NOMO-1 (cell line): ENCODE results near the gene ELOVL6.
"Not testable (repeated sequence)": the region's sequence is repeated elsewhere in the genome, so short reads cannot be mapped to it uniquely, and the experiment has no call there.

Source experiments
- DNase-seq, 2 experiments: peaks; one replicate each; lab custom pipeline; 2025; ENCODE audit not compliant: unreplicated experiment in 2 of 2; lab: John Stamatoyannopoulos, UW

The ELOVL6 gene, protein sequence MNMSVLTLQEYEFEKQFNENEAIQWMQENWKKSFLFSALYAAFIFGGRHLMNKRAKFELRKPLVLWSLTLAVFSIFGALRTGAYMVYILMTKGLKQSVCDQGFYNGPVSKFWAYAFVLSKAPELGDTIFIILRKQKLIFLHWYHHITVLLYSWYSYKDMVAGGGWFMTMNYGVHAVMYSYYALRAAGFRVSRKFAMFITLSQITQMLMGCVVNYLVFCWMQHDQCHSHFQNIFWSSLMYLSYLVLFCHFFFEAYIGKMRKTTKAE

DNA sequence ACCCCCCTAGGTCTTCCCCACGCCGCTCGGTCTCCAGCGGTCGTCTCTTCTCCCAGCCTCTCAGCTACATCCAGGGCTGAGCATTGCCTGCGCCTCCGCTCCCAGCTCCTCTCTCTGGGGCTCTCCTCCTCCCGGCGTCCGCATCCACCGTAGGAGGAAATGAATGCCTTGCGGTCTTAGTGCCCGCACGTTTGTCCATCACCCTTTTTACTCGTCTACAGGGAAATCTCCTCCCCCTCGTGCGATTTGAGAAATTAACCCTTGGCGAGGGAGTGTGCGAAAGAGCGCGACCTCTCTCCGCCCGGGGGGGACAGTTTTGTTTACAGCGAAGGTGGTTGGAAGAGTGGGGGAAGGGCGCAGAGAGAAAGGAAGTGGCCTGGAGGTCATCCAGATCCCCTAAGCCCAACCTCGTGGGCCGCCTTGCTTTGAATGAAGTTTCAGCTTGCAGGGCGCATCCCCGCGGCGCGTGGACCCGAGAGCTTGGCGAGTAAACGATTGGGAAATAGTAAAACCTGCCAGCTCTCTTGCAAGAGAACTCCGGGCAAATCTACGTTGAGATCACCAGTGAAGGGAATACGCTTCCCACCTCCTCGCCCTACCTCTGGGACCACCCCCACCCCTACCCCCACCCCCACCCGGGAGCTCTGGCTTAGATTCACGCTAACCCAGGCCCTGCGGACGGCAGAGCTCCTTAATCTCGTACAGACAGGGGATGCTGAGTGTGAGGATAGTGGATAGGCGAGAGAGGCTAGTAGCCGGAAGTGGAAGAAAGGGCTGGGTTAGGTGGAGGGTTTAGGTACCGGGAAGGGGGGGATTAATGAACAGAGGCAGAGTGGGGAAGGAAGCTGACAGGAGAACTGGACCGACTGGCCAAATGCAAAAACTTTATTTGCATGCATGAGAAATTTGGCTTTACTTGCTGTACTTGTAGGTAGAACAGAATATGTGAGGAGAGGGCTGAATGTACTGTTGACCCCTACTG lies at the start of gene ELOVL6:
ELOVL6 (minus strand) TSS at position 181 of the 982 bp plus-strand sequence. CDS start 280 bp downstream, outside the sequence.
- DNase-seq, result peak; percentile 41 to 57

DNA sequence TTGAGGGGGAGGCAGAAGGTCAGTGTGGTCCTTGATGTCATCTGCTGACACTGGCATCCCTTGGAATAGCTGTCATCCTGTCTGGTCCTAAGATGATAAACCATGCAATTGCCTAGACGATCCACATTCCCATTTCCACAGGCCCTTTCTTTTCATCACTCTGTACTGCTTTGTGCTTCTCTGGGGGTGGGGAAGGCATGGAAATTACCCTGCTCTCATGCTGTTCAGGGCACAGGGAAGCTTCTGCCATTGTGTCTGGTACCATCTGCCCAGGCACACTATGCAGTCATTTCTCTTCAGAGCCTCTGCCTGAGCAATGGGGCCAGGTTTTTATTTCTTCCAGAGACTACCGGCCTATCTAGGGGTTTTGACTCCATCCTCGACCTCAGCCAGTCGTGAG lies 49.7 kb upstream of the ELOVL6 start:
- no peak for DNase-seq

DNA sequence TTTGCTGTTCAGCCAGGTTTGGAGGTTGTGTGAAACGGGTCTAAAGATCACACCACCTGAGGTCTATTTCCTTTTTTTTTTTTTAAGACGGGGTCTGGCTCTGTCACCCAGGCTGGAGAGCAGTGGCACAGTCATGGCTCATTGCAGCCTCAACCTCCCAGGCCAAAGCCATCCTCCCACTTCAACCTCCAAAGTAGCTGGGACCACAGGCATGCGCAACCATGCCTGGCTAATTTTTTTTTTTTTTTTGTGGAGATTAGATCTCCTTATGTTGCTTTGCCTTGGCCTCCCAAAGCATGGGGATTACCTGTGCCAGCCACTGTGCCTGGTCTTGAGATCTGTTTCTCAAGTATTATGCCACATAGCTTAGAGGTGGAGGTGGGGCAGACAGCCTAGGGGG lies 49.2 kb upstream of the ELOVL6 start:
- DNase-seq, result no peak

DNA sequence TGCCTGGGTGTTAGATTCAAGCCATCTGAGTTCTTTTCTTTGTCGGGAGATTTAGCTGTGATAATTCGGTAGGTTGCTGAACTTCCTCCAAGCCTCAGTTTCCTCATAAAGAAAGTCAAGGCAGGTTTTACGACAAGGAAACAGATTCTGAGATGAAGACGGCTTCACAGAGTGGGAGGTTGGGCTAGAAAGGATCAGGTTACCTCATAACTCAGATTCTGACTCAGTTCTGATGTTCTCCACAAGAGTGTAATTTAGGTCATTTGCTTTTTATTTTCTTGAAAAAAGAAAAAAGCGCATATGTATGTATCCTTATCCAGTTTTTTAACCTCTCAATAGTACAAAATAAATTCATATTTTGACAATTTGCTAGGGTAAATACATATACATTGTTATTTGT lies 47.2 kb upstream of the ELOVL6 start:
- DNase-seq, result no peak

DNA sequence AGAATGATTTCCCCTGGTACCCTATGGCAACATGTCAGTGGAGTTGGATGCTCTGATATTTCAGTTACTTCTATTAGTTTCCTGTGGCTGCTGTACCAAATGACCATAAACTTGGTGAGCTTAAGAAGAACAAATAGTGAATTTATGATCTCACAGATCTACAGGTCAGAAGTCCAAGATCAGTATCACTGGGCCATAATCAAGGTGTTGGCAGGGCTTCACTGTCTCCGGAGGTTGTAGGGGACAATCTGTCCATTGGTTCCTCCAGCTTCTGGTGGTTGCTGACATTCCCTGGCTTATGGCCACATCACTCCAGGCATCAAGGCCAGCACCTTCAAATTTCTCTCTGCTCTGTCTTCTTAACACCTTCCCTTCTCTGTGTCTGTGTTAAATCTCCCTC lies 37.9 kb upstream of the ELOVL6 start:
- DNase-seq, result no peak

DNA sequence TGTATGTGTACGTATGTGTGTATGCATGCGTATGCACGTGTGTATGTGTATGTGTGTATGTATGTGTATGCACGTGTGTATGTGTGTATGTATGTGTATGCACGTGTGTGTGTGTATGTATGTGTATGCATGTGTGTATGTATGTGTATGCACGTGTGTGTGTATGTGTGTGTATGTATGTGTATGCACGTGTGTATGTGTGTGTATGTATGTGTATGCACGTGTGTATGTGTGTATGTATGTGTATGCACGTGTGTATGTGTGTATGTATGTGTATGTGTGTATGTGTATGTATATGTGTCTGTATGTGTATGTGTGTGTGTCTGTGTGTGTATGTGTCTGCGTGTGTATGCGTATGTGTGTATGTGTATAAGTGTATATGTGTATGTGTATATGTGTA lies 35.2 kb upstream of the ELOVL6 start:
- not testable (repeated sequence) for DNase-seq

DNA sequence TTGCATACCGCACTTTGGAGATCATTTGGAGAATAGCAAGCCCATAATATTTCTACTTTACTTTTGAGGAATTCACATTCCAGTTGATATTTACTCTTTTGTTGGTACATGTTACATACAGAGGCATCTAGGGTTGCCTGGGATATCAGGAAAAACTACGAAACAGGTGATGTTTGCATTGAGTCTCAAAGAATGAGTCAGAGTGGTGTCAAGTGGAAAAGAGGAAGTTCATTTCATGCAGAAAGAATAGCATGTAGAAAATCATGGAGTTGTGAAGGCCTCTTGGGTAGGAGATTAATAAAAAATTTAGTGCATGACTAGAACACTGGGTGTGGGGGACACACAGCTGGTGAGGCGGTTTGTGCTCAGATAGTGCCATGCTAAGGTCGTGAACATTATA lies 33.5 kb upstream of the ELOVL6 start:
- peak in 1 of 2 experiments; percentile 39 for DNase-seq

DNA sequence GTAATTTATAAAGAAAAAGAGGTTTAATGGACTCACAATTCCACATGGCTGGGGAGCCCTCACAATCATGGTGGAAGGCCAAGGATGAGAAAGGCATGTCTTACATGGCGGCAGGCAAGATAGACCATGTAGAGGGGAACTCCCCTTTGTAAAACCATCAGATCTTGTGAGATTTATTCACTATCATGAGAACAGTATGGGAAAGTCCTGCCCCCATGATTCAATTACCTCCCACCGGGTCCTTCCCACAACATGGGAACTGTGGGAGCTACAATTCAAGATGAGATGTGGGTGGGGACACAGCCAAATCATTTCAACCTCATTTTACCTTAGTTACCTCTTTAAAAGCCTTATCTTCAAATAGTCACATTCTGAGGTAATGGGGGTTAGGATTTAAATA lies 30.9 kb upstream of the ELOVL6 start:
- DNase-seq, result no peak

DNA sequence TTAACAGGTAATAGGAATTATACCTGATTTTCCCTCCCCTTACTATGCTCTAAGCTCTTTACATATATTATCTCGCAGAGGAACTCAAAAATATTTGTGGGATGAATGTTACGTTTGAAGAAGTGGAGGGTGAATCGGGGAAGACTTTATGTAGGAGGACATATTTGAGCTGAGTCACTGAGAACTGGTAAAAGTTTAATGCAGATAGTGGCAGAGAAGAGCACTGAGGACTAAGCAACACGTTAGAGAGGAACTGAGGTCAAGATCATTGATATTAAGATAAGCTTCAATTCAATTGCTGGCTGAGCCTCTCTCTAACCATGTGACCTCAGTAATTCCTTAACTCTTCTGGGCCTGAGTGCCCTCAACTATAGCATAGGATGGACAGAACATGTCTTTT lies 26.4 kb upstream of the ELOVL6 start:
- DNase-seq, result no peak

DNA sequence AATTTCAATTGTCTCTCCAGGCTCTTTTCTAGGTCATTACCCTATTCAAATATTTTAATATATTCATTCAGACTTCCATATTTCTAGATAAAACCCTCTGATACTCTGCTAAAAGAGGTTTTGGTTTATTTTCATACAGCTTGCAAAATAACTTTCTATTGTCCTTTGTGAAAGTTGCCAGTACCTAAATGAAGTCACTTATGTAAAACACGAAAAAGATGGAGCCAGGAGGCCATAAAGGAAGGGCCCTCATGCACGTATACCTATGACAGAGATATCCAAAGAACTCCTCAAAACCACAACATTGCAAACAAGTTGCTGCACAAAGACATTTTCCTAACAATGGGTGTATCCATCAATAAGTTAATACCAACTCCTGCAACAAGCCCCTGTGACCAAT lies 25.7 kb upstream of the ELOVL6 start:
- no peak for DNase-seq

DNA sequence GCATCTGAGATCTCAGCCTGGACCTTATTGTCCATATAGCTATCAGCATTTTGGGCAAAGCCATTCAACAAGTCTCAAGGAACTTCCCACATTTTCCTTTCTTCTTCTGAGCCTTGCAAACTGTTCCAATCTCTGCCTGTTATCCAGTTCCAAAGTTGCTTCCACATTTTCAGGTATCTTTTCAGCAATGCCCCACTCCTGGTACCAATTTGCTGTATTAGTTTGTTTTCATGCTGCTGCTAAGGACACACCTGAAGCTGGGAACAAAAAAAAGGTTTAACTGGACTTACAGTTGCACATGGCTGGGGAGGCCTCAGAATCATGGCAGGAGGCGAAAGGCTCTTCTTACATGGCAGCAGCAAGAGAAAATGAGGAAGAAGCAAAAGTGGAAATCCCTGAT lies 20.5 kb upstream of the ELOVL6 start:
- not testable (repeated sequence) for DNase-seq

DNA sequence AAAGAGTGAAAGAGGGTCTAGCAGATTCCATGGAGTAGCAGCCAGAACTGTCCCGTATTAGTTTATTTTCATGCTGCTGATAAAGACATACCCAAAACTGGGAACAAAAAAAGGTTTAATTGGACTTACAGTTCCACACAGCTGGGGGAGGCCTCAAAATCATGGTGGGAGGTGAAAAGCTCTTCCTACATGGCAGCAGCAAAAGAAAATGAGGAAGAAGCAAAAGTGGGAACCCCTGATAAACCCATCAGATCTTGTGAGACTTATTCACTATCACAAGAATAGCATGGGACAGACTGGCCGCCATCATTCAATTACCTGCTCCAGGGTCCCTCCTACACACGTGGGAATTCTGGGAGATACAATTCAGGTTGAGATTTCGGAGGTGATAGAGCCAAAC lies 18.8 kb upstream of the ELOVL6 start:
- not testable (repeated sequence) for DNase-seq

DNA sequence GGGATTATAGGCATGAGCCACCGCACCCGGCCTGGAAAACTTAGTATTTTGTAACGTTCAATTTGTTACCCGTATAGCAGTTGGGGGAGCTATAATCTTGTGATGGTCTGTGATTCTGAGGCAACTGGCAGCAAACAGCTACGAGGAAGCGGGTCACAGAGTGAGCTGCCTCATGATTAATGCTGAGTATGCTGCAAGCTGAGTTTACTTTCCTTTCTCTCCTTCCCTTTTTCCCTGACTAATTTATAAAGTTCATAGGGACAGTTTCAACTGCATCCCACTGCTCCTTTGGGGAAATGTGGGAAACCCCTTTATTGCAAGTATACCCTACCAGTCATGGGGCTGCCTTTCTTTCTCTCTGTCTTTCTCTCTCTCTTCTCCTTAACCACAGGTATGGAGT lies 17.7 kb upstream of the ELOVL6 start:
- no peak for DNase-seq

DNA sequence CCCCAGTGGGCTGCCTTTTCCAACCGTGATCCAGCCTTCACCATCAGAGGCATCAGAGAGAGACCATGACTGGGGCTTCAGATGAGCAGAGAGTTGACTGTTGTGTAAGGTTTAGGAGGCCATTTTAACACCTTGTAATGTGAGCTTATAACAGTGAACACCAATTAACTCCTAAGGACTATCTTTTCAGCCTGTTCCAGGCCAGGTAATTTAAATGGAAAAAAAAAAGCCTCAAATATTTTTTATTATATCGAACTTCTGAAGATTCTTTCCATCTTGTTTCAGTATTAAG lies 13.3 kb upstream of the ELOVL6 start:
- no peak for DNase-seq

DNA sequence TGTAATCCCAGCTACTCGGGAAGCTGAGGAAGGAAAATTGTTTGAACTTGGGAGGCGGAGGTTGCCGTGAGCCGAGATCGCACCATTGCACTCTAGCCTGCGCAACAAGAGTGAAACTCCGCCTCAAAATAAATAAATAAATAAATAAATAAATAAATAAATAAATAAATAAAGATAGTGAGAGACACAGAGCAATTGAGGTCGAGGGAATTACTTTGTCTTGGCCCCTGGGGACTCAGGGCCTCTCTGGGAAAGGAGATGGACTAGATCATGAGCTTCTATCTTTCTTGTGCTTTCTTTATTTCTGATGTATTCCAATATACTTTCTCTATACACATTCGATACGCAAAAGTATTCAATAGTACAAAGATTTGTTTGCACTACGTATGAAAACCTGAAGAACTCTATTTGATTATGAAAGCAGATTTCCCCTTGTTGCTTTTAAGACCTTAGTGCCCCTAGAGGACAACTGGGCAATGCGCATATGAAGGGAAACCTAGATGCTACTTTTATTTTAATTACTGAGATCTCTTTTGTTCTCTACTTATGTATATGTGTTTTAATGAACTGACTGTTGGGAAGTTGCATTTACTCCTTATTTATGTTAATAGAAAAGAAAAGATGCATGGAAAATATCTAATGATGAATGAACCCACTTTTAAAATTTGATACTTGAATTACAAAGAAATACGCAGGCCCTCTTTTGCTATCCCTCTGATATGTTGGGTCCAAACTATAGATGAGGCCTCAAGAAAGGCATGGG lies 12.8 kb upstream of the ELOVL6 start:
- peak; percentile 12 to 32 for DNase-seq

DNA sequence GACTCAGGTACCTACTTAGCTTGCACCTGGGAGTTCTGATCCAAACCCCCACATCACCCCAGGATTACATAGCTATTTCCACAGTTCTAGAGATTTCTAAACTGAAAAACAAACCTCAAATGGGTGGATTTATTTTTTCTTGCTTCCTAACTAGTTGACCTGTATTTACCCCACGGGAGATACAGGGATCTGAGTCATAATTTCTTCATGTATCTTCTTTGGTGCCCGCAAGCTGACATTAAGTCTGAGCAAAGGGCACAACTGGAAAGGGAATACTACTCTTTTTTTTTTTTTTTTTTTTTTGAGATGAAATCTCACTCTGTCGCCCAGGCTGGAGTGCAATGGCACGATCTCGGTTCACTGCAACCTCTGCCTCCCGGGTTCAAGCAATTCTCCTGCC lies 10.0 kb upstream of the ELOVL6 start:
- no peak for DNase-seq

DNA sequence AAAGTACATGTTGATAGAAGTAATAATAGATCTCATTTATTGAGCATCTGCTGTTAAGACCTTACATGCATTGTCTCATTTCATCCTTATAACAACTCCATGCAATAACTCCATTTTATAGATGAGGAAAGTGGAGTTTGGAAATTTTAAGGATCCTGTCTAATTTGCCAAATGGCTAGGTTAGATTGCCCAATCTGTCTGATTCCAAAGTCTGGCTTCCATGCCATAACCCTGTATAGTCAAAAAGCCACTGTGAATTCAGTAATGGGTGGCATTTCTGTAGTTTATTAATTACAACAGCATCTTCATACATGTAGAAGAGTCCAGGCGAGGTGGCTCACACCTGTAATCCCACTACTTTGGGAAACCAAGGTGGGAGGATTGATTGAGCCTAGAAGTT lies 8.8 kb upstream of the ELOVL6 start:
- DNase-seq, result no peak

DNA sequence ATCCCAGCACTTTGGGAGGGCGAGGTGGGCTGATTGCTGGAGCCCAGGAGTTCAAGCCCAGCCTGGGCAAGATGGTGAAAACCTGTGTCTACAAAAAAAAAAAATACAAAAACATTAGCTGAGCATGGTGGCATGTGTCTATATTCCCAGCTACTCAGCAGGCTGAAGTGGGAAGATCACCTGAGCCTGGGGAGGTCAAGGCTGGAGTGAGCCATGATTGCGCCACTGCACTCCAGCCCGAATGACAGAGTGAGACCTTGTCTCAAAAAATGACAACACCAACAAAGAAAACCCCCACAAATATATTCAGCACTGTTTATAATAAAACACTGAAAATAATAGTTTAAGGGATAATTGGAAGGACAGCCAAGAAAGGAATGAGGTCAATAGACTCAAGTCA lies 3.6 kb upstream of the ELOVL6 start:
- DNase-seq, result no peak

DNA sequence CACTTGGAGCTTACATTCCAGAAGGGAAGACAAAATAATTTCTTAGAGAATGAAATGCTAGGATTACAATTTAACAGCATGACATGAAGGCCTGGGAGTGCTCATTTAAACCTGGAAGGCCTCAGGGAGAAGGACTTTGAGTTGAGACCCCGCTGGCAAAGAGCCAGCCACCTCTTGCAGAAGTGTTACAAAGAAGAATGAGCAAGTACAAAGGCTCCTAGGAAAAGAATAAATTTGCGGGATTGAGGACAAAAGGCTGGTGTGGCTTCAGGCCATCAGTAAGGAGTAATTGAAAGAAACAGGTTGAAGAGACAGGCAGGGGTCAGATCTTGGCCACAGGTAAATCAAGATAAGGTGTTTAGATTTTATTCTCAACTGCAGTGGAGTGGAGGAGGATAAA lies 3.1 kb upstream of the ELOVL6 start:
- DNase-seq, result no peak

DNA sequence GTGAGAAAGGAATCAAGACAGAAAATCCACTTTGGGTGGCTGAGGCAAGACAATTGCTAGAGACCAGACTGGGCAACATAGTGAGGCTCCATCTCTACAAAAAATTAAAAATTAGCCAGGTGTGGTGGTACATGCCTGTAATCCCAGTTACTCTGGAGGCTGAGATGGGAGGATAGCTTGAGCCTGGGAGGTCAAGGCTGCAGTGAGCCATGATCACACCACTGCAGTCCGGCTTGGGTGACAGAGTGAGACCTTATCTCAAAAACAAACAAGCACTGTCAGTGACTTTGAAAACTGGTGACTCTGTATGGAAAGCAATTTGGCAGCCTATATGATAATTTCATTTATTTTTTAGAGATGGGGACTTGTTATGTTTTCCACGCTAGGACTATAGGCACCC lies 2.3 kb upstream of the ELOVL6 start:
- no peak for DNase-seq

DNA sequence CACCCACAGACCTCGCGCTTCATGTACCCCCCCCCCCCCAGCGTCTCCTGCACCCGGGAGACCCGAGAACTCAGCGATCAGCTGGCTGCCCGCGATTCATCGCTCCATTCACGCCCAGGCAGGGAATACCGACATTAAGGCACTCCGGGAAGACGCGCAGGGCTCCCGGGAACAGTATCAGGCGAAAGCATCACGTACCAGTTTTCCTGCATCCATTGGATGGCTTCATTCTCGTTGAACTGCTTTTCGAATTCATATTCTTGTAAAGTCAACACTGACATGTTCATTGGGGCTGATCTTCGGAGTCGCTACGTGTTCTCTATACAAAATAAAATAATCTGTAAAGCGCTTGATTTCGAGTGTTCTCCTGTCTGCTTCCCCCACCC lies 373 bp downstream of the ELOVL6 start:
- DNase-seq, result peak in 1 of 2 experiments; percentile 36
